Middle frontal gyrus (tissue), 1 donor: ENCODE results near the gene MRTFA.
A peak's percentile ranks its signal among the peaks of the same experiment; 100 is the strongest.

Experiments
- DNase-seq: peaks from one replicate; pipeline ENCODE4 v3.0.0-alpha.2; 2015; ENCODE audit warnings: low spot score; ENCODE audit errors: extremely low spot score

MRTFA gene

DNA sequence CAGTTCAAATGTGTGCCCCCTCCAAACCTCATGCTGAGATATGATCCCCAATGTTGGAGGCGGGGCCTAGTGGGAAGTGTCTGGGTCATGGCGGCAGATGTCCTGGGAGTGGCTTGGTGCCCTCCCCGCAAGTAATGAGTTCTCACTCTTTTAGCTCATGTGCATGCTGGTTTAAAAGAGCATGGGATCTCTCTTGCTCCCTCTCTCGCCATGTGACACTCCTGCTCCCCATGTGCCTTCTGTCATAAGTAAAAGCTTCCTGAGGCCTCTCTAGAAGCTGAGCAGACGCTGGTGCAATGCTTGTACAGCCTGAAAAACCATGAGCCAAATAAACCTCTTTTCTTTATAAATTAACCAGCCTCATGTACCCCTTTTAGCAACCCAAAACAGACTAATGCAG is 167.3 kb downstream of the MRTFA start:
- no peak for DNase-seq

- DNase-seq: no peak
Observed at GRCh38 chr22:40468616-40469015, 167.9 kb downstream of the MRTFA start.

DNA sequence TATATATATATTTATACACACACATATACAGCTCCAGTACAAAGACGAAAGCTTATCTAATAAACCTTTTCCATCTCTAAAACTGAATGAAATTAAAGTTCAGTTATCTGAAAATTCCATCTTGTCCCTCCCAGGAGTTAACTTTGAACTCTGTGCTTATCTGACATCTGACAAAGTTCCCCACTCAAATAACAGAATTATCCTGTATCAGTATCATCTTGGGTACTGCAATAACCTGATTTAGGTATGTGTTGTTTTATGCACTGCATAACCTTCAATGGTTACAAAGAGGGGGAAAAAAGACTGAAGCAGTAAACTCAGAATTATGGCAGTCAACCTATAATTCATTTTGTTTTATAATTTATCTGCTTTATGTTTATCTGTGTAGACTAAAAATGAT is 169.5 kb downstream of the MRTFA start:
- DNase-seq: no peak

GRCh38 chr22:40463683-40464082 is 172.8 kb downstream of the MRTFA start:
- no peak for DNase-seq

DNA sequence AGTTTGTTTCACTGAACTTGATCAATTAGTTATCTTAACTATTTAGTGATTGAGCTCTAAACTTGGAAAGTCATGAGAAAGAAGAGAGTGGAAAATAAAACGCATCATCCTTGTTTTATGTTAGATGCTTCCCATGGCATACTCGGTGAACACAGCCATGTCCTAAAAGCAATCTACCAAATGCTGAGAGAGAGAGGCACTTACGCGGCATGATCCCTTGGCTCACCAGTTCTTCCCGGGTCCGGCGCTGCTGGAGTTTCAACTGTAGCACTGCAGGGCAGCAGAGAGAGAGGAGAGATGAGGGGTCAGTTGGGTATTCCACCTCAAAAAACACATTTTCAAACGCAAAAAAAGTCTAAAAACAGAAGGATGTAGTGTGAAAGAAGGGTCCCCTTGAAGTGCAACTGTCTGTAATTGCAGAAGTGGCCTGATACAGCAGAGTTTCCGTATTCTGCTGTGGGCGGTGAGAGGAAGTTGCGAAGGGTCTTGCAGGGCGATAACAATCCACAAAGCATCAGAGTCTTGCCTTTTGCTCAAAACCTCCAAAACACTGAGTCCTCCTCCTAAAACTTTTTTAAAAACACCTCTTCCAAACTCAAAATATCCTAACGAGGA is 173.4 kb downstream of the MRTFA start:
- no peak for DNase-seq

DNA sequence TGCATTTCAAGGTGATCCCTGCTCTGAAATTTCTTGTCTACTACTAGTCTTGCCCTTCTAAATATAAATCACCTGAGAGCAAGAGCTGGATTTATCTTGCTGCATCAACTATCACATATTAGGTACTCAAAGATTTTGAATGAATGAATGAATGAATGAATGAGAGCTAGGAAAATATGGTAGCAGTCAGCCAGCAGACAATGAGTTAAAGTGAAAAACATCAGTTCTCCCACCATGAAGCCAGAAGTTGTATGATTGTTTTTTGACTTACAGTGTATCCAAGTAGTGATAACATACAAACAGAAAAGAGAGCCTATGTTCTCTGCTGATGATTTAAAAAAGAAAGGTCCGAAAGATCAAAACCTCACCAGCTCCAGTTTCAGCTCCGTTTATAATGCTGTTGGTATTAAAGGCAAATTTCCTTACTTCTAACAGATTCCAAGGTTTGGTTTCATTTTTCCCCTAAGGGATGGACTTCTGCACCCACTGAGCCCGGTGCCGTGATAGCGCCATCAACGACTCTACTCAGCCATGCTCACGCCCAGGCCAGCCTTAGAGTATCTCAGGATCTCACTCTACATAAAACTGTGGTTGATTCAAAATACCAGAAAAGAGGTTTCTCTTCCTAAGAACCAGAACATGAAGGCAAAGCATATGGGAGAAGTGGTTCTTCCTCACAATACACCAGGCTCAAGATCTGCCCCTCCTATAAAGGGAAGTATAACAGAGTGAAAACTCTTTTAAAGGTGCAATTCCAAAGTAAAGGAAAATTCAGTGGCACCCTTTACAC is 174.1 kb downstream of the MRTFA start:
- DNase-seq: no peak

GRCh38 chr22:40453671-40454070 is 182.8 kb downstream of the MRTFA start:
- DNase-seq: no peak

- no peak for DNase-seq
Observed at GRCh38 chr22:40452730-40453487, 183.6 kb downstream of the MRTFA start.

DNA sequence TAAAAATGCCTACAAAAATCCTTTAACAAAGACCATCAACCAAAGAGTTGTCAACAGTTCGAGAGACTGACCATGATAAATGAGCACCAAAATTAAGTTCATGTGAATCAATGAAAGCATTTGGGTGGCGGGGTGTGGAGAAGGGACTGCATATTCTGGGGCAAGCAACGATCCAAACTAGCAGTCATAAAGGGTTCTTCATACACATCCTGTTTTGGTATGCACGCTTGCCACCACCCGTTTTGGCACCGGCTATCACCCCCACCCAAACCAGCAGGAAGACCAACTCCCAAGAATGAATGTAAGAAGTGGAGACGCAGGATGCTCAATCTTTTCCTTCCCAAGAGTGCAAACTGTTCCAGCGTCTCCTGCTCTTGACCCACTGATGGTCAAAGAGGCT is 185.3 kb downstream of the MRTFA start:
- no peak for DNase-seq

DNA sequence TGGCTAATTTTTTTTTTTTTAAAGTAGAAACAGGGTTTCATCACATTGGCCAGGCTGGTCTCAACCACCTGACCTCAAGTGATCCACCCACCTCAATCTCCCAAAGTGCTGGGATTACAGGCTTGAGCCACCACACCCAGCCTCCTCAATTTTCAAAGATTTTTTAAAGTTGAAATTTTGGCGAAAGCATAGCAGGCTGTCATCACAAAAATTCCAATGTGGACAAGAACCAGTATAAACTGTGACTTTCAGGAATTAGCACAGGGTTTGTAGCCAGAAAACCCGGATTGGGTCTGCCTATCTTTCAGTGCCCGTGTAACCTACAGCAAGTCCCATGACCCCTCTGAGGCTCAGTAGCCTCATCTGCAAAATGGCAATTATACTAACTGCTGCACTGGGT is 185.9 kb downstream of the MRTFA start:
- no peak for DNase-seq

- DNase-seq: peak; percentile 50
Observed at GRCh38 chr22:40449676-40450035, 186.9 kb downstream of the MRTFA start.

DNA sequence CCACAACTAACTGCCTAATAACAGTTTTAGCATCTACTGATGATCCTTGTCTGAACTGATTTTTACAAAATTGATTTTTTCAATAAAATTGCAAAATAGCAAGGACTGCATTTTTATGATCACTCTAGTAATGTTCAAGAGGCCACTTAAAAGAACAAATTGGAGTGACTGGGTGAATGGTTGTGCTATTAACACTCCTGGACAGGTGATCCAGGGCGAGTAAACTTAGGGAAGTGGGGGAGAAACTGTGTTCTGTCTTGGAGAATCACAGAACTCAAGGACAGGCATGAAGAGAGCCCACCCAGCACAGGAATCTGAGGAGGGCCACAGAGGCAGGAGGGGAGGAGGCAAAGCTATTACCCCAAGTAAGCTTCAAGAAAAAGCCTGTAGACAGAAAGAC is 190.3 kb downstream of the MRTFA start:
- no peak for DNase-seq

DNA sequence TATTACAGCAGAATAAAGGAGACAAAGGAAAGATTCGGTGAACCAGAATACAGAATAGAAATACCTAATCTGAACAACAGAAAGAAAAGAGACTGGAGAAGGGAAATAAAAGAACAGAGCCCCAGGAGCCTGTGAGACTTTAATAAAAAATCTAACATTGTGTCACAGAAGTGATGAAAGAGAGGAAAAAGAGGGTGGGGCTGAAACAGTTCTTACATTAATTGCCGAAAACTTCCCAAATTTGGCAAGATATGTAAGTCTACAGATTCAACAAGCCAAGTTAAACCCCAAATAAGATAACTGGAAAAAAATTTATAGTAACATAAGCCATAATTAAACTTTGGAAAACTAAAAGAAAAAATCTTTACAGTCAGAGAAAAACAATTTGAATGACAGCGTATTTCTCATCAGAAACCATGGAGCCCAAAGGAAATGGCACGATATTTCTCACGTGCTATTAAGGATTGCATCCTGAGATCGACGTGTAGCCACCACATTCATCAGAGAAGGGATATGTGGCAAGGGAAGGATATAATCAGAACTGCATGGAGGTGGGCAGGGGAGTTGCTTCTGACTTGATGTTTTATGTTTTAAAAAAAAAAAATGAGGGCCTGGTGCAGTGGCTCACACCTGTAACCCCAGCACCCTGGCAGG is 192.2 kb downstream of the MRTFA start:
- DNase-seq: no peak

DNA sequence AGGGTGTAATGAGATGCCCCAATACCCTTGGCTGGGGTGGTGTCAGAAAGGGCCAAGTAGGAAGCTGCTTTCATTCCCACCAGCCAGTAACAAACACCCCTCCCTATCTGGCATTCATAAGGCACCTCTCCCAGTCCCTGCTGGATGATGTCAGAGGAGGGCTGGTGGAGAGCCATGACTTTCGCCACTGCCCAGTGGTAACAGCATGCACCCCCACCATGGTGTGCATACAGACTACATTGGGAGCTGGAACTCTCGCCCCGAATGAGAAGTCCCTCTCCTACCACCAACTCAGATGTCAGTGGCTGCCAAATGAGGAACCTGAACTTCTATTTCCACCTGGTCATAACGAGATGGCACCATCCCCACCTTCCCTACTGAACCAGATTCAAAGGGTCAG is 192.8 kb downstream of the MRTFA start:
- DNase-seq: no peak

DNA sequence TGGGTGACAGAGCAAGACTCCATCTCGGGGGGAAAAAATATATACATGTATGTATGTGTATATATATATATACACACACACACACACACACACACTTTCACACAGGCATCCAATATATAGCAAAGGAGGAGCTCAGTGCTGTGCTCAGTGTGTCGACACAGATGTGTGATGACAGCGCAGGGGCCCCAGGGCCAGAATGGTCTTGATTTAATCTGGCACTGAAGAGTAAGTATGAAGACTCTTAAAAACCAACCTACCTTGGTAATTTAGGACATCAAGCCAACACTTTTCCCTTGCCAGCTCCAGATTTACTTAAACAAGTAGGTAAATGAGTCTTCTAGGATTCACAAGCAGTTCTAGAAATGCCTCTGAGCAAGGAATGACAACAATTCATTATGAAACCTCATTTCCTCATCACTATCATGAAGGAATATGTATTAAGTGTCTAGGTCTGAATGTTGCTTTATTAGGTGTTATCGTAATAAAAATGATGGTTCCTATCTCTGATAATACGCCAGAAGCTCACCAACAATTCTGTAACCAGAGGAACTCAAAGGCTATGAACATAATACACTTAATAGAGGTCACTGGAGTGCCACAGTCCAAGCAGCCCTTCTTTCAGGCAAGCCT is 194.6 kb downstream of the MRTFA start:
- no peak for DNase-seq

DNA sequence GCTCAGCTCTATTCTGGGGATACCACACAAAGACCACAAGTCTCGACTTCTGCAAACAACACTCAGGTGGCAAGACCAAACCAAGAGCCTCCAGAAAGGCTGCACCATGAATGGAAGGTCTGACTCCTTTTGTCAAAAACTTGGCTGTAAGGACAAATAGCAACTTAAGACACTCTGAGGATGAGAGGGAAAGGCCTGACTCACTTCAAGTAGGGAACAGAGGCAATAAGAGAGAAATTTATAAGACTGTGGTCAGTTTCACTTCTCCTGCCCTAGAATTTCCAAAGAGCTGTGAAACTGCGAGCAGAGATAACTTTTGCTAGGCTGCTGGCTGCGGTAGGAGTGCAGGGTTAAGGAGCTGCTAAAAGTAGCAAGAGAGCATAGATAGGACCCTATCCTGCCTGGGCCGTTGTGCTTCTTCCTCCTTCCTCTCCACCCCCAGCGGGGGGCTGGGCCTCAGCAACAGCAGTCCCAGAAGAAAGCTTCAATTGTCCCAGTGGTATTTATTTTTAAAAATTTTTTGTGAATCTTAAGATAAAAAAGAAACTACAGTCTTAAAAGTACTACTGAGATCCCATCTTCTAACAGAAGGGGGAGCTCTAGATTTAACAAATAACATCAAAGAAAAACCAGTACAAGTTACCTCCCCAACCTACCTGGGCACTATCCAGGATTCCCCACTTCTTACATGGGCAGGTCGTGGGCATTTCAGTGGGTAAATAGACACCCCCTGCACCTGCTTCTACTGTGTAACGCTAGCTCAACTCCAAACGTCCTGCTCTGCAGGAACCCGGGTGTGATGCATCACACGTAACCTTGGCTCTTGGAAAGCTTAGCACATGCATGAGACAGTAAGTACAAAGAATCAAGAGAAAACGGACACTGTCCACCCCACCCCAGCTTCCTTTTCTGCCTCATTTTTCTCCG is 199.8 kb downstream of the MRTFA start:
- DNase-seq: peak; percentile 53

DNA sequence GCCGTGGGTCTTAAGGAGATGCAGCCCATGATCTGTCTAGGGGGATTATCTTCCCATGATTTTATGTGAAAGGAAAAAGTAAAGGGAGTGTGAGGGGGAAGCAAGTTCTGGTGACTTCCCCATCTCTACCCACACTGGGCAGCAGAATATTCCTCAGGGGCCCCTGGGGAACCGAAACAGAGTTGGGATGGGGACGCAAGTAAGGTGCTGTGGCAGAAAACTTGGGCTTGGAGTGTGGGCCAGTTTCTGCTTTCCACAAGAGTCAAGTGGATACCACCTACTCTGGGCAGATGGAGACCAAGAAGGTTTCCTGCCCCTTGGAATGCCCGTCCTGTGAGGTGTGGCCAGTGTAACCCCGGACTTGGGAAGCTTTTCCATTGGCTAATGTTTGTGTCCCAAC is 201.8 kb downstream of the MRTFA start:
- no peak for DNase-seq

- DNase-seq: no peak
Observed at GRCh38 chr22:40434106-40434505, 202.4 kb downstream of the MRTFA start.

DNA sequence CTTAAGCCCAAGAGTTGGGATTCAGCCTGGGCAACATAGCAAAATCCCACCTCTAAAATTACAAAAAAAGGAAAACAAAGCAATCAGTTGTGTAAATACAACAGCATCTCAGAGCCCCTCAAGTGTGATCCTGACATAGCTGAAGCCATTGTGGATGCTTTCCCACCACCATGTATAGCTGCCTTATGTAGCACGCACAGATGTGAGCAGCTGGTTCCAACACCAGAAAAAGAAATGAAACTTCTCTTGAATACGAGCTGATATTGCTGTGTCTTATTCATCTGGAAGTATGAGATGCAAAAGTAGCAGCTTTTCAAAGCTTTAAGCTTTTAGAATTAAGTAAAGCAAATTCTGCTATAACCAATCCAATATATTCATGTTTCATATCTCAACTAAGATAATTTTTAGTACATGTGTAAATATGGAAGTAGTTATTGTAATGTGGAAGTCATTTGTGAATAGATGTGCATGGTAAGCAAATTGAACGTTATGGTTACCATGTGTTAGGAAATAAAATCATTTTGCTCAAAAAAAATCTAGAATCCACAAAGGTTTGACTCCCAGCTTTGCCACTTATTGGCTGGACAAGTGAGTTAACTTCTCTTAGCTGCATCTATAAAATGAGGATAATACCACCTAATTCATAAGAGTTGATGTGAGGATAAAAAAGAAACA is 203.0 kb downstream of the MRTFA start:
- DNase-seq: no peak

DNA sequence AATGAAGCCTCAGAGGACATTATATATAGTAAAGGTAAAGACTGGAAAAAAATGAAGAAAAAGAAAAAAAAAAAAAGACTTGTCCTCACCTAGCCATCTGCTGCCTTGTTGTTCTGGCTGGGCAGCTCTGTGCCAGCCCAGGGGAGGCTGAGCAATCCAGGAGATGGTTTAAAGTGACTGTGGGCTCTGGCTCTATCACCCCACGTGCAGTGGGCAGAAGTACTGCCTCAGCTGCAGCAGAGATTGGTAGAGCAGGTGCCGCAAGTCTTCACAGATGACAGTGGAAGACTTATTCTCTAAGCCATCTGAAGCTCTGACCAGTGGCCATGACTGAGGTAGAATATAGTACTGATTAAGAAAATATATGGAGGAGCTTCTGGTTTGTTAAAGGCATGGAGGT is 203.9 kb downstream of the MRTFA start:
- DNase-seq: no peak
